Raji (cell line): ENCODE measurements around the gene CRYAB.

ENCODE experiments used
- POLR2A ChIP-seq: IDR thresholded peaks from 2 replicates; pipeline ENCODE4 v1.6.1; 2011; ENCODE audit warnings: low read depth, low read length, control low read depth; ENCODE audit not compliant: insufficient read depth

CRYAB gene

DNA sequence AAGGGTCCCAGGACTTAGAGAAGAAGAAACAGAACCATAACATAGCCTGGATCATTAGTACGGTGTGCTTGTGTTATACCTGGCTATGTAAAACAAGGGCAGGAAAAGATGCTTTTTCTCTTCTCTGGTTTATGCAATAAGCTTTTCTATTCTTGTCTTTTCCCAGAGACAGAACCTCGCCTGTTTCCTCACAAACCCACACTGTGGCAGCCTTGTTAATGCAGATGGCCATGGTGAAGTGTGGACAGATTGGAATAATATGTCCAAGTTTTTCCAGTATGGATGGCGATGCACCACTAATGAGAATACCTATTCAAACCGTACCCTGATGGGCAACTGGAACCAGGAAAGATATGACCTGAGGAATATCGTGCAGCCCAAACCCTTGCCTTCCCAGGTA, 29.4 kb downstream of the CRYAB start:
- no peak for TF ChIP-seq POLR2A

DNA sequence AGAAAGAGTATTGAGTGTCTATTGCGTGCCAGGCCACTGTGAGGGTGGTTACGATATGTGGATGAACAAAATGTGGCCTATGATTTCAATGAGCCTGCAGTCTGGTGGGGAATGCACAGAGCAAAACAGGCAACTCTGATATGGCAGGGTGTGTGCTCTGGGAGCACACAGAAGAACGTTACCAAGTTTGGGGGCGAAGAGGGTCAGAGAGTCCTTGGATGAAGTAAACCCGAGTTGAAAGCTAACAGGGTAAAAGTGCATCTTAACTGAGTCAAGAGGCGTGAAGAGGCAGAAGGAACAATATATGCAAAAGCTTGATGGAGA, 32.0 kb downstream of the CRYAB start:
- TF ChIP-seq POLR2A: no peak

DNA sequence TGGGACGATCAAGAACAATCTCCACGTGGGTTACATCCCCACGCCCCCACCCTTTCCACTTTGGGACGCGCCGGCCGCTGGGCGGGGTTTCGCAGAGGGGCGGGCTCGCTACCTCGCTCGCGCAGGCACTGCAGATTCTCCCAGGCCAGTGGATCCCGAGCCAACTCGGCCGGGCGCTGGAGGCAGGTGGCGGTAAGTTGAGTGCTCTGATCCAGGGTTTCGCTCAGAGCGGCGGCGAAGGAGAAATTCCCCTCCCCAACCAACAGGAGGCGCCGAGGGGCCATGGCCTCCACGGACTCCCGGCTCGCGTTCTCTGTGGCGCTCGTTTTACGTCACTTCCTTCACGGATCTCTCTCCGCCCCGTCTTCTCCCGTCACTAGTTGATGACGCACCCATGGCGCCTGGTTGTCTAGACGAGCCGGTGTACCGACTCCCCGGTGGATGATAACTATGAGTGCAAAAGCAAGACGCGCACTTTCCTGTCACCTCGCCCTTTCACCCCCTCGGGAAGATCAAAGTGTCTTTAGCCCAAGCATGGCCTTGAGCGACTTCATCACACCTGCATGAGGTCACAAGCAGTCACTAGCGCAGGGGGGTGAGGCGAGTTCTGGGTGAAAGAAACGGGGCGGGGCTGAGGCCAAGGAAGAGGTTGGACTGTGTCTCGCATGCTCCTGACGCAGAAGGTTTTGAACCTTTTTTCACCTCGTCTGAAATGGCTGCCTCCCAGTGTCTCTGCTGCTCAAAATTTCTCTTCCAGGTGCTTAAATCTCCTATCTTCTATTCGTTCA, 32.5 kb downstream of the CRYAB start, which contains the start of the genes CFAP68 and FDXACB1:
Gene CFAP68, plus strand, starts transcription at position 693 of the 788 bp plus-strand sequence. Its CDS starts 20 bp downstream, at position 713.
Gene FDXACB1, minus strand, starts transcription at position 317 of the 788 bp plus-strand sequence. Its CDS starts 33 bp downstream, at position 284.
- TF ChIP-seq POLR2A: peak; percentile 85

DNA sequence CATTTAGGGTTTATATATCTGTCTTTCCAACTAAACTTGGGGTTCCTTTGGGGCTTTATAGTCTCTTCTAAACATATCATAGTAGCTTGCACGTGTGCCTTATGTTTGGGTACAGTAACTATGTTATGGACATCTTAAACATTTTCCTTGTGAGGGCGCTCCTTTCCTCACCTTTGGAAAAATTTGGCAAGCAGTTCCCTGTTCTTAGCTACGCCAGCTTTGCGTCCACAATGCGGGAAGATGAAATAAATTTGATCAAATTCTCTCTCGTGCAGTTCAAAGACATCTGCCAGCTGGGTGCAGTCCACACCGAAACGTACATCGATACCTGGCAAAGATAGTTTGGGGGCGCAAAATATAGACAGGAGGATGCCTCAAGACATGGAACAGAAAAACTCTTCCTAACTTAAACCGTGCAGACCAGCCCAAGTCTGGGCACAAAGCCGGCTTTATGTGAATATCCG, 33.2 kb downstream of the CRYAB start:
- no peak for TF ChIP-seq POLR2A

DNA sequence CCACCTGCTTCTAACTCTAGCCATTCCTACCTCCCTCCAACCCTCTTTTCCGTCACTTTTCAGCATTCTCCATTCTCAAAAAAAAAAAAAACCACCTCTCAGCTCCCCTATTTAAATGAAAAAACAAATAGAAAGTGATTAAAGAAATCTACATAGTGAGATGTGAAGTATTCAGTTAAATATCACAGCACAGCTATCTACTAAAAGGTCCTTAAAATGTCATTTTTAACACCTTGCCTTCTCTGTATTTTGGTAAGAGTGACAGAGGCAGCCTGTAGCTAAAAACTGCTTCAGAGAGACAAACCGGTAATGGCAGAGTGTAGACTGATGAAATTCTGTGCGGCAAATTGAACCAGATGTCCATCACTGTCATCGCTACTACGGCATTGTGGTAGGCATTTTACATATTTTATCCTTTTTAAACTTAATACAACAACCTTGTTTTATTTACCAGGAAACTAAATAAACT, 39.8 kb downstream of the CRYAB start:
- TF ChIP-seq POLR2A: no peak

DNA sequence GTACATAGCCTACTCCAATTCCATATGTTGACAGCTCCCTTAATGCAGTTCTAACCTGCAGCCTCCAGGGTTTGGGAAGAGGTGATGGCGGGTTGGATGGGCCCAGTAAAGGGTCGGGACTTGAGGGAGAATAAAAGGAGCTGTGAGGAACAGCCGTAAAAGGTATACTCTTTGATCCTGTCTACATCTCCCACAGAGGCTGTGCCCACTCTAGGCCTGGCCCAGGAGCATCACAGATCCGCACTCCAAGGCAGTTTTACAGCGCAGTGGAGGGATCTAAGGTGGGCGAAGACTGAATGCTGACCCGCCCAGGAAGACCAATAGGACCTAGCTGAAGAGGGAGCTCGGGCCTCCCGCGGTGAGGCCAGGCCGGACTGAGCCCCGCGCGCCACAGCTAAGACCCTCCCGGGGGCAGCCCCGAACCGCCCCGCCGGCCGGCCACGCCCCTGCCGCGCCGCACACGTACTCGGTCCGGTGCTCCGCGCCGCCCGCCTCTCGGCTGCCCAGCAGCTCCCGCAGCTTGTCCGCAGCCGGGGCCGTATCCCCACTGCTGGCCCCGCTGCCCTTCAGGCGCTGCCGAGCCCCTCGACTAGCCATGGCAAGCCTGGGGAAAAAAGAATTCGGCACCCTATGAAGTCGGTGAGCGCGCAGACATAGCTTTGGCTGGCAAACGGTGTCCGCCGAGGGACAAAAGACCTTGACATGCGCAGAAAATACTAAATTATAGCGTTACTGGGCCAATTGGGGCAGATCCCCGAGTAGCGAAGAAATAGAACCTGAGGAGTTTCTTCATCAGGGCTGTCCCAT, 40.5 kb downstream of the CRYAB start, which contains the start of gene ALG9:
Gene ALG9, minus strand, starts transcription at position 696 of the 807 bp plus-strand sequence. Its CDS starts 99 bp downstream, at position 597.
- peak; percentile 70 for TF ChIP-seq POLR2A

DNA sequence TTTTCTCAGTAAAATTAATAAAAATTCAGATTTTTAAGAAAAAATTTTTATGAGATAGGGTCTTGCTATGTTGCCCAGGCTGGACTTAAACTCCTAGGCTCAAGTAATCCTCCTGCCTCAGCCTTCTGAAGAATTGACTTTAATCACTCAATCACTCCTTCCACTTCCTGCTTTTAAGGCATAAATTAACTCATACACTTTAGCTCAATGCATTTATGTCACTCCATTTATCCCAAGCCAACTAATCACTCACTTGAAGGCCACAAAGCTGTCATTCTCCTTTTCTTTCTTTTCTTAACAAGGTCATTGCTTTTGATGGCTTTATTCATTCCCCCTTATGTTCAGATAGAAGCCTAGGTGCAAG, 41.1 kb downstream of the CRYAB start:
- no peak for TF ChIP-seq POLR2A

DNA sequence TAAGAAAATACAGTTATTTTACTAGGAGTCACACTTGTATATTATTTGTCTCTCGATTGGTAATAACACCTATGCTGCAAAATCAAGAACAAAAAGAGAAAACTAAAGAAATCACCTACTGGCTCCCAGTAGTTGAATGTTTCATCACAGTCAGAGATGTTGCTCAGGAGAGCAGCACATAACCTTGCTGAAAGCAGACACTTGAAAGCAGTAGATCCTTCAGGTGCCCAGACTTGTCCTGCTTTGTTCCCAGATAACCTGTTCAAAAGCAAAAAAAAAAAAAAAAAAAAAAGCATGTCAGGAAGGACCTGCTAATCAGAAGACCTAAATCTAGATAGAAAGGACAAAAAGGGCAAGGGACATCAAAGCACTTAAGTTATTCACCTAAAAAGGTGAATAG, 41.5 kb downstream of the CRYAB start:
- TF ChIP-seq POLR2A: no peak

DNA sequence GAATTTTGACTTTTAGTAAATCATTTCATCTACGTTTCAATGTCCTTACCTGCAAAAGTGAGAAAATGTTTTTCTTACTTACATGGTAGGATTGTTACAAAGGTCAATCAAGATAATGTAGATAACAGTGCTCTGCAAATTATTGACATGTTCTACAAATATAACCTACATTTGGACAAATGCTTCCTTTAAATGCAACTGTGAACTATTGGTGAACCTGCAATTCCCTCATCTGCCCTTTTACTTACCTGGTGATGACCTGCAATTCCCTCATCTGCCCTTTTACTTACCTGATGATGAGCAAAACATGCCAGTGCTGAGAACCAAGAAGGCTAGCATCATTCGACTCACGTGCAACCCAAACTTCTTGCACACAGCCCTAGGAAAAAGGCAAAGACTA, 51.3 kb downstream of the CRYAB start:
- no peak for TF ChIP-seq POLR2A
